HepG2 (cell line): ENCODE measurements around the gene MTA1. TPM values are rescaled to one million over a fixed set of nuclear protein-coding genes. Genes with fewer than 3 reads are reported as not detected.

Experiments used
- ATAC-seq: fragments of 200-7000 bp; cut with Tn5 transposase; 3 replicates; pipeline ENCODE4 v1.9.1; 2020; ENCODE audit warnings: mild to moderate bottlenecking, moderate library complexity
- BruUV-seq: library from RNA; stranded (reverse); fragments of 400-500 nt; replicated peaks from 2 replicates; lab custom pipeline; 2021; lab: Mats Ljungman, UMichigan
- CTCF ChIA-PET: fragments of 300-600 bp; formaldehyde crosslinking; extraction: SDS; loops from one replicate; lab custom pipeline; 2021; ENCODE audit warnings: low total read pairs, inconsistent platforms, low intra/inter-chr PET ratio; lab: Yijun Ruan, JAX
- POLR2A ChIA-PET: fragments of 350-600 bp; sonication (Branson Sonifier 250); formaldehyde crosslinking; loops from one replicate; lab custom pipeline; 2020; ENCODE audit warnings: antibody characterized with exemption, inconsistent platforms; lab: Yijun Ruan, JAX
- DNase-seq: peaks from one replicate; pipeline ENCODE4 v3.0.0-alpha.2; 2015; ENCODE audit warnings: low spot score
- FAIRE-seq: peaks from 3 replicates; lab custom pipeline; 2011; peaks lifted over from hg19 to GRCh38; lab: Jason Lieb, UNC
- H2AFZ ChIP-seq: one replicate; pipeline ENCODE4 v1.6.1; 2011; ENCODE audit warnings: low read length, inconsistent platforms
- H3K27ac ChIP-seq: fragments of 300-600 bp; 3 replicates; pipeline ENCODE4 v1.8.0; 2011; ENCODE audit warnings: mixed run types, mild to moderate bottlenecking, mixed read lengths, low read length, inconsistent platforms; ENCODE audit not compliant: insufficient read depth; ENCODE audit errors: extremely low read length
- H3K27me3 ChIP-seq, 2 experiments: fragments of 200-600 bp in 1 of 2; 2 replicates in 1 of 2; 3 replicates in 1 of 2; pipeline versions ENCODE4 v1.6.0 to v1.8.0; 2011; ENCODE audit warnings: low read length in 2 of 2, mild to moderate bottlenecking in 2 of 2, moderate library complexity in 2 of 2, inconsistent platforms in 1 of 2; ENCODE audit not compliant: insufficient read depth in 2 of 2, control insufficient read depth in 1 of 2
- H3K36me3 ChIP-seq, 2 experiments: fragments of 200-600 bp in 1 of 2; replicated peaks in 1 of 2; 2 replicates in 1 of 2; 3 replicates in 1 of 2; pipeline versions ENCODE4 v1.5.1 to v1.8.0; 2011; ENCODE audit warnings: low read length in 2 of 2, inconsistent platforms in 1 of 2; ENCODE audit not compliant: insufficient read depth in 2 of 2, control insufficient read depth in 1 of 2
- H3K4me1 ChIP-seq: 2 replicates; pipeline ENCODE4 v1.5.1; 2012; ENCODE audit warnings: low read length, inconsistent platforms; ENCODE audit not compliant: insufficient read depth
- H3K4me2 ChIP-seq: 2 replicates; pipeline ENCODE4 v1.6.0; 2011; ENCODE audit warnings: low read depth, low read length, inconsistent platforms
- H3K4me3 ChIP-seq, 3 experiments: fragments of 200-600 bp in 1 of 3; sonication (generic), shearing (Covaris generic) in 1 of 3; replicated peaks in 1 of 3; 2 replicates each; pipeline ENCODE4 v1.5.1; 2011 to 2016; ENCODE audit warnings: low read length in 3 of 3, inconsistent platforms in 2 of 3, low read depth in 2 of 3, mild to moderate bottlenecking in 2 of 3, control low read depth in 1 of 3, mixed read lengths in 1 of 3; ENCODE audit not compliant: insufficient read depth in 1 of 3
- H3K79me2 ChIP-seq: one replicate; pipeline ENCODE4 v1.6.1; 2011; ENCODE audit warnings: low read length, inconsistent platforms; ENCODE audit not compliant: insufficient read depth
- H3K9ac ChIP-seq: 2 replicates; pipeline ENCODE4 v1.6.0; 2011; ENCODE audit warnings: mild to moderate bottlenecking, low read depth, low read length, inconsistent platforms; ENCODE audit not compliant: insufficient read depth
- H3K9me3 ChIP-seq: 2 replicates; pipeline ENCODE4 v1.5.1; 2012; ENCODE audit warnings: mild to moderate bottlenecking, low read length
- H4K20me1 ChIP-seq: 2 replicates; pipeline ENCODE4 v1.6.0; 2011; ENCODE audit warnings: inconsistent platforms, mild to moderate bottlenecking, low read length, moderate library complexity; ENCODE audit not compliant: insufficient read depth
- KIAA2018 ChIP-seq: sonication (generic); formaldehyde crosslinking; IDR thresholded peaks from 2 replicates; pipeline ENCODE4 v1.5.0; 2020; ENCODE audit warnings: mild to moderate bottlenecking, missing genetic modification reagents, borderline replicate concordance
- NFAT5 ChIP-seq: sonication (generic); formaldehyde crosslinking; IDR thresholded peaks from 2 replicates; pipeline ENCODE4 v1.4.0; 2020; ENCODE audit warnings: missing genetic modification reagents
- NONO ChIP-seq, 2 experiments: fragments of 450-650 bp in 1 of 2; sonication (generic) in 1 of 2; formaldehyde crosslinking in 1 of 2; IDR thresholded peaks in 1 of 2; conservative IDR thresholded peaks in 1 of 2; 2 replicates each; pipeline versions ENCODE4 v1.6.1 to v1.8.0; 2017 to 2022; ENCODE audit warnings: mild to moderate bottlenecking in 1 of 2, missing genetic modification reagents in 1 of 2, moderate library complexity in 1 of 2
- ZBTB20 ChIP-seq: sonication (generic); formaldehyde crosslinking; IDR thresholded peaks from 2 replicates; pipeline ENCODE4 v1.8.1; 2023; ENCODE audit warnings: missing genetic modification reagents, low read depth, mild to moderate bottlenecking, borderline replicate concordance
- ZNF275 ChIP-seq: sonication (generic); formaldehyde crosslinking; IDR thresholded peaks from 2 replicates; pipeline ENCODE4 v1.8.0; 2022; ENCODE audit warnings: missing genetic modification reagents, mild to moderate bottlenecking, inconsistent platforms, borderline replicate concordance
- ZNF337 ChIP-seq: sonication (generic); formaldehyde crosslinking; IDR thresholded peaks from 2 replicates; pipeline ENCODE4 v1.5.1; 2020; ENCODE audit warnings: missing genetic modification reagents, low read depth, mild to moderate bottlenecking, borderline replicate concordance
- WGBS: methylation state at CpG from one replicate; pipeline ENCODE4 v1.1.6; 2017; ENCODE audit warnings: low lambda C conversion rate; 5-methylcytosine and 5-hydroxymethylcytosine counted together
- in situ Hi-C: cut with HindIII; loops from 2 replicates; pipeline ENCODE4 v1.10.0; 2017; ENCODE audit warnings: low pct_unique_long_range_greater_than_20kb; ENCODE audit not compliant: extremely low pct_ligation_motif_present
- intact Hi-C: fragments of 100-400 bp; cut with micrococcal nuclease; formaldehyde crosslinking; loops from one replicate; pipeline ENCODE4 v1.10.0; 2022; ENCODE audit not compliant: unreplicated experiment
- polyA plus RNA-seq, 8 experiments: library from polyadenylated mRNA; depleted of rRNA in 3 of 8; stranded (reverse) in 7 of 8; unstranded in 1 of 8; fragments of >200 nt; fragmentation: Illumina TruSeq in 4 of 8; extraction: Trizol in 4 of 8; gene quantifications; 2 replicates each; pipeline versions ENCODE4 v1.2.1 to v1.2.3, GENCODE V29; 2011 to 2016; ENCODE audit warnings: low read depth in 4 of 8, missing spikeins in 1 of 8, mixed read lengths in 1 of 8; ENCODE audit not compliant: insufficient read depth in 1 of 8
- total RNA-seq, 5 experiments: library from RNA; depleted of rRNA; stranded (reverse); fragments of >200 nt; fragmentation: Illumina TruSeq; extraction: Trizol; gene quantifications; 2 replicates each; pipeline ENCODE4 v1.2.3, GENCODE V29; 2016; ENCODE audit warnings: low read depth in 1 of 5

MTA1 gene
- total and polyA plus RNA-seq, 2 of the 13 experiments (the other 11 are each of a cell fraction or from before 2014, with no cell fraction given): 35.2 to 85.8 TPM

- TF ChIP-seq KIAA2018 (CRISPR knock-in tag) (no peak), NONO (IDR thresholded peaks at IDR 0.05) (no peak), NONO (CRISPR knock-in tag; conservative IDR thresholded peaks at IDR 0.05) (no peak), ZNF337 (CRISPR knock-in tag) (no peak)
Observed at GRCh38 chr14:105384605-105385321, 34.9 kb upstream of the MTA1 start (continued).

- in situ Hi-C loops: no loop called here
- POLR2A ChIA-PET: no interaction called here
- H3K4me2 ChIP-seq: no peak overlapping the region
- ATAC-seq: no peak
- no peaks in the 10 kb centered on the region for H3K9me3 ChIP-seq
- H3K79me2 ChIP-seq: no peaks in the 10 kb centered on the region
- no peak for FAIRE-seq
- 89% methylated on average over 11 of the region's 19 CpGs for WGBS
- no TSS peak for BruUV-seq
- H3K27me3 ChIP-seq: no peaks in the 10 kb centered on the region
- H3K27ac ChIP-seq: no peak overlapping the region
- H3K4me3 ChIP-seq: no peak overlapping the region
- H2AFZ ChIP-seq: no peak overlapping the region
- H4K20me1 ChIP-seq: no peaks in the 10 kb centered on the region
- CTCF ChIA-PET: no interaction called here
- no peak for DNase-seq
- intact Hi-C loops: no loop called here
- H3K9ac ChIP-seq: no peak overlapping the region
- no peaks in the 10 kb centered on the region for H3K36me3 ChIP-seq
- no peaks in the 10 kb centered on the region for H3K4me1 ChIP-seq
- TF ChIP-seq ZNF275 (CRISPR knock-in tag) (no peak), ZBTB20 (CRISPR knock-in tag) (no peak), NFAT5 (no peak)
Observed at GRCh38 chr14:105385322-105385637, 34.3 kb upstream of the MTA1 start.
